B cell (primary cell): ENCODE results near the gene PGP. TPM values are rescaled to one million over a fixed set of nuclear protein-coding genes. Genes with fewer than 3 reads are reported as not detected.

ENCODE experiments used
- ATAC-seq: fragments of 200-7000 bp; cut with Tn5 transposase; one replicate; pipeline ENCODE4 v1.10.0; 2021; ENCODE audit warnings: low read depth, mild to moderate bottlenecking, moderate number of reproducible peaks, moderate library complexity
- CTCF ChIA-PET: fragments of 350-600 bp; sonication (Branson Sonifier 250); formaldehyde crosslinking; loops from one replicate; lab custom pipeline; 2021; ENCODE audit warnings: antibody characterized with exemption, inconsistent platforms; lab: Charles Lee
- POLR2A ChIA-PET: fragments of 350-600 bp; sonication (Branson Sonifier 250); formaldehyde crosslinking; loops from one replicate; lab custom pipeline; 2021; ENCODE audit warnings: antibody characterized with exemption; lab: Charles Lee
- DNase-seq: peaks from one replicate; pipeline ENCODE4 v3.0.0; 2013
- H2AFZ ChIP-seq: 2 replicates; pipeline ENCODE4 v1.6.1; 2012; ENCODE audit warnings: mild to moderate bottlenecking, low read depth, low read length; ENCODE audit not compliant: insufficient read depth, poor library complexity, severe bottlenecking
- H3K27ac ChIP-seq, 2 donors: 1 replicate in 1 of 2; 2 replicates in 1 of 2; pipeline ENCODE4 v1.5.1; 2012 to 2013; ENCODE audit warnings: low read length in 2 of 2, mild to moderate bottlenecking in 2 of 2, moderate library complexity in 1 of 2
- H3K27me3 ChIP-seq, 4 experiments: fragments of 200-600 bp in 1 of 4; sonication (generic) in 1 of 4; replicated peaks in 1 of 4; 1 replicate in 2 of 4; 2 replicates in 2 of 4; pipeline versions ENCODE4 v1.6.1 to v1.7.0; 2013 to 2016; ENCODE audit warnings: low read length in 3 of 4, mild to moderate bottlenecking in 2 of 4, mixed read lengths in 1 of 4, moderate library complexity in 1 of 4; ENCODE audit not compliant: insufficient read depth in 4 of 4, control insufficient read depth in 3 of 4; ENCODE audit errors: control extremely low read depth in 1 of 4
- H3K36me3 ChIP-seq, 2 experiments: replicated peaks in 1 of 2; 1 replicate in 1 of 2; 2 replicates in 1 of 2; pipeline versions ENCODE4 v1.6.1 to v1.7.1; 2013; ENCODE audit warnings: low read length in 1 of 2; ENCODE audit not compliant: insufficient read depth in 2 of 2, control insufficient read depth in 1 of 2; ENCODE audit errors: control extremely low read depth in 1 of 2, extremely low read depth in 1 of 2
- H3K4me1 ChIP-seq, 2 donors: fragments of 200-600 bp in 1 of 2; sonication (generic) in 1 of 2; 1 replicate in 1 of 2; 2 replicates in 1 of 2; pipeline versions ENCODE4 v1.5.1 to v1.6.1; 2013 to 2017; ENCODE audit warnings: low read length in 2 of 2; ENCODE audit not compliant: control insufficient read depth in 2 of 2, insufficient read depth in 2 of 2
- H3K4me2 ChIP-seq: replicated peaks from 2 replicates; pipeline ENCODE3; 2012; ENCODE audit warnings: mild to moderate bottlenecking, low read depth, low read length; ENCODE audit not compliant: poor library complexity, severe bottlenecking
- H3K4me3 ChIP-seq, 5 experiments: fragments of 200-600 bp in 1 of 5; sonication (generic) in 1 of 5; 1 replicate in 3 of 5; 2 replicates in 2 of 5; pipeline versions ENCODE4 v1.5.1 to v1.7.0; 2011 to 2016; ENCODE audit warnings: low read length in 4 of 5, mild to moderate bottlenecking in 4 of 5, low read depth in 2 of 5, control low read depth in 1 of 5, moderate library complexity in 1 of 5; ENCODE audit not compliant: insufficient read depth in 1 of 5; ENCODE audit errors: control extremely low read depth in 1 of 5, extremely low read depth in 1 of 5
- H3K79me2 ChIP-seq: fragments of 200-600 bp; sonication (generic); one replicate; pipeline ENCODE4 v1.6.0; 2016; ENCODE audit warnings: low read length; ENCODE audit not compliant: control insufficient read depth, insufficient read depth
- H3K9ac ChIP-seq: fragments of 200-600 bp; sonication (generic); 2 replicates; pipeline ENCODE4 v1.6.1; 2017; ENCODE audit warnings: mild to moderate bottlenecking, low read length, moderate library complexity
- H3K9me3 ChIP-seq, 3 donors: one replicate each; pipeline versions ENCODE4 v1.6.1 to v1.7.1; 2013; ENCODE audit warnings: low read length in 2 of 3; ENCODE audit not compliant: control insufficient read depth in 2 of 3, insufficient read depth in 1 of 3; ENCODE audit errors: control extremely low read depth in 1 of 3
- H4K20me1 ChIP-seq: 2 replicates; pipeline ENCODE4 v1.6.0; 2012; ENCODE audit warnings: mild to moderate bottlenecking, low read length; ENCODE audit not compliant: insufficient read depth, control insufficient read depth, poor library complexity, severe bottlenecking
- H3K27ac Mint-ChIP-seq: one replicate; pipeline ENCODE4 v1.8.0; 2021; ENCODE audit warnings: mixed read lengths
- H3K27me3 Mint-ChIP-seq: one replicate; pipeline ENCODE4 v1.8.0; 2021; ENCODE audit warnings: mixed read lengths
- H3K4me1 Mint-ChIP-seq: one replicate; pipeline ENCODE4 v1.8.0; 2021; ENCODE audit warnings: mixed read lengths
- H3K4me3 Mint-ChIP-seq: one replicate; pipeline ENCODE4 v1.8.0; 2021; ENCODE audit warnings: mixed read lengths
- H3K9me3 Mint-ChIP-seq: one replicate; pipeline ENCODE4 v1.8.0; 2022; ENCODE audit warnings: mixed read lengths; ENCODE audit not compliant: insufficient read depth
- EZH2 ChIP-seq: IDR thresholded peaks from 2 replicates; pipeline ENCODE4 v1.6.1; 2012; ENCODE audit warnings: borderline replicate concordance, low read depth, mild to moderate bottlenecking, moderate library complexity, low read length; ENCODE audit not compliant: insufficient read depth, poor library complexity, severe bottlenecking
- WGBS: methylation state at CpG from one replicate; pipeline ENCODE4 v1.1.5; 2013; ENCODE audit warnings: missing lambda C conversion rate; ENCODE audit not compliant: insufficient coverage; 5-methylcytosine and 5-hydroxymethylcytosine counted together
- intact Hi-C: fragments of 100-400 bp; cut with micrococcal nuclease; formaldehyde crosslinking; loops from one replicate; pipeline ENCODE4 v1.10.0; 2022
- polyA plus RNA-seq: library from polyadenylated mRNA; depleted of rRNA; stranded (reverse); fragments of >200 nt; gene quantifications from 2 replicates; pipeline ENCODE4 v1.2.3, GENCODE V29; 2012
- total RNA-seq, 2 donors: library from RNA; stranded (reverse); fragments of 120-200 nt in 1 of 2; gene quantifications; 1 replicate in 1 of 2; 2 replicates in 1 of 2; pipeline versions ENCODE4 v1.2.3 to v1.2.4, GENCODE V29; 2013 to 2022
- TF ChIP-seq, protein P1 (sequence below): fragments of 200-600 bp; IDR thresholded peaks from one replicate; pipeline ENCODE4 v1.8.0; 2022; ENCODE audit warnings: antibody characterized with exemption, mild to moderate bottlenecking

The PGP gene
- total and polyA plus RNA-seq, 2 donors (not counting 1 experiment from before 2014, with no cell fraction given), result 15.4 to 16.5 TPM

DNA sequence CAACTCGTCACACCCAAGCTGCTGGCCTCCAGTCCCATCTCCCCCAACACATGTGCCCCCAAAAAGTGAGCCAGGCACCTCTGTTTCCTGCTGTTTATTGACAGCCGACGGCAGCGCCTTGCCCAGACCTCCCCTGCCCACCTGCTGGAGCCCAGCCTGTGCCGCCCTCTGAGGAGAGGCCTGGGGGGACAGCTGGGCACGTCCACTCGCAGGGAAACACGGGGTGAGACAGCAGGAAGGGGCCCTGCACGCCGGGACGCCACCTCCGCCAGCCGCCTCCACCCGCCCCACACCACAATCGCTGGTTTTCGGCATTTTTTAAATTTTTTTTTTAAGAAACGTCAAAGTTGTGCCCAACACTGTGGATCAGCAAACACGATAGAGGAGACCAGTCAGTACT, 37.5 kb downstream of the PGP start:
- TF ChIP-seq, protein P1, sequence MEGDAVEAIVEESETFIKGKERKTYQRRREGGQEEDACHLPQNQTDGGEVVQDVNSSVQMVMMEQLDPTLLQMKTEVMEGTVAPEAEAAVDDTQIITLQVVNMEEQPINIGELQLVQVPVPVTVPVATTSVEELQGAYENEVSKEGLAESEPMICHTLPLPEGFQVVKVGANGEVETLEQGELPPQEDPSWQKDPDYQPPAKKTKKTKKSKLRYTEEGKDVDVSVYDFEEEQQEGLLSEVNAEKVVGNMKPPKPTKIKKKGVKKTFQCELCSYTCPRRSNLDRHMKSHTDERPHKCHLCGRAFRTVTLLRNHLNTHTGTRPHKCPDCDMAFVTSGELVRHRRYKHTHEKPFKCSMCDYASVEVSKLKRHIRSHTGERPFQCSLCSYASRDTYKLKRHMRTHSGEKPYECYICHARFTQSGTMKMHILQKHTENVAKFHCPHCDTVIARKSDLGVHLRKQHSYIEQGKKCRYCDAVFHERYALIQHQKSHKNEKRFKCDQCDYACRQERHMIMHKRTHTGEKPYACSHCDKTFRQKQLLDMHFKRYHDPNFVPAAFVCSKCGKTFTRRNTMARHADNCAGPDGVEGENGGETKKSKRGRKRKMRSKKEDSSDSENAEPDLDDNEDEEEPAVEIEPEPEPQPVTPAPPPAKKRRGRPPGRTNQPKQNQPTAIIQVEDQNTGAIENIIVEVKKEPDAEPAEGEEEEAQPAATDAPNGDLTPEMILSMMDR, result no peak
- TF ChIP-seq EZH2, result no peak
- POLR2A ChIA-PET, result no interaction called here
- no peaks in the 10 kb centered on the region for H3K9me3 ChIP-seq
- intact Hi-C loops, result no loop called here
- no peaks in the 10 kb centered on the region for H3K9me3 Mint-ChIP-seq
- CTCF ChIA-PET, result no interaction called here
- H3K4me2 ChIP-seq, result no peak overlapping the region
- H3K27me3 Mint-ChIP-seq, result no peaks in the 10 kb centered on the region
- DNase-seq (no peak), ATAC-seq (no peak)
- no peak overlapping the region for H3K27ac ChIP-seq
- H3K27me3 ChIP-seq, result no peaks in the 10 kb centered on the region
- 96% methylated on average over 18 of the region's 18 CpGs for WGBS
- H4K20me1 ChIP-seq, result no peaks in the 10 kb centered on the region
- H3K4me1 ChIP-seq, result no peaks in the 10 kb centered on the region
- peaks cover 0 to 28% of the 10 kb centered on the region in 2 experiments for H3K36me3 ChIP-seq
- no peaks in the 10 kb centered on the region for H3K79me2 ChIP-seq
- no peak overlapping the region for H2AFZ ChIP-seq
- no peak overlapping the region for H3K27ac Mint-ChIP-seq
- H3K4me1 Mint-ChIP-seq, result no peaks in the 10 kb centered on the region
- H3K4me3 Mint-ChIP-seq, result no peak overlapping the region
- no peak overlapping the region for H3K4me3 ChIP-seq
- H3K9ac ChIP-seq, result no peak overlapping the region

DNA sequence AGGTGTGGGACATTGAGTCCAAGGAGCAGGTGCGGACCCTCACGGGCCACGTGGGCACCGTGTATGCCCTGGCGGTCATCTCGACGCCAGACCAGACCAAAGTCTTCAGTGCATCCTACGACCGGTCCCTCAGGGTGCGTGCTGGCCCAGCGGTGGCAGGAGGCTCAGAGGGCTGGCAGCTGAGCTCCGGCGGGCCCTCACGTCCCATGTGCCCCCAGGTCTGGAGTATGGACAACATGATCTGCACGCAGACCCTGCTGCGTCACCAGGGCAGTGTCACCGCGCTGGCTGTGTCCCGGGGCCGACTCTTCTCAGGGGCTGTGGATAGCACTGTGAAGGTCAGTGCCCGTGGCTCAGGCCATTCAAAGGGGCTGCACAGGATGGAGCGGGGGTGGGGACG, 38.6 kb downstream of the PGP start:
- H3K4me1 Mint-ChIP-seq, result no peaks in the 10 kb centered on the region
- H4K20me1 ChIP-seq, result no peaks in the 10 kb centered on the region
- H3K27ac ChIP-seq, result no peak overlapping the region
- intact Hi-C loops, result no loop called here
- WGBS, result over 99% methylated on average over 23 of the region's 23 CpGs
- no peaks in the 10 kb centered on the region for H3K27me3 Mint-ChIP-seq
- H3K36me3 ChIP-seq, result peaks cover 0 to 28% of the 10 kb centered on the region in 2 experiments
- no peak for DNase-seq
- no peaks in the 10 kb centered on the region for H3K9me3 Mint-ChIP-seq
- H3K9ac ChIP-seq, result no peak overlapping the region
- H3K4me2 ChIP-seq, result no peak overlapping the region
- no peaks in the 10 kb centered on the region for H3K9me3 ChIP-seq
- H3K27me3 ChIP-seq, result no peaks in the 10 kb centered on the region
- H2AFZ ChIP-seq, result no peak overlapping the region
- ChIA-PET CTCF (no interaction called here), POLR2A (no interaction called here)
- TF ChIP-seq EZH2, result no peak
- TF ChIP-seq, protein P1, result no peak
- no peak overlapping the region for H3K27ac Mint-ChIP-seq
- H3K4me1 ChIP-seq, result no peaks in the 10 kb centered on the region
- H3K4me3 ChIP-seq, result no peak overlapping the region
- ATAC-seq, result no peak
- peaks cover 6% of the 10 kb centered on the region for H3K79me2 ChIP-seq
- no peak overlapping the region for H3K4me3 Mint-ChIP-seq
